ENCODE results near the gene MAP1LC3B2. TPM values are rescaled to one million over a fixed set of nuclear protein-coding genes. Genes with fewer than 3 reads are reported as not detected.
A peak's percentile ranks its signal among the peaks of the same experiment; 100 is the strongest.

The MAP1LC3B2 gene
- total and polyA plus RNA-seq, 2 donors from 2014 or later = 2.1 to 4.5 TPM

GRCh38 chr12:116551151-116551550, 8.0 kb upstream of the MAP1LC3B2 start:
- Histone ChIP-seq H3K9me3 (ENCODE audit: control insufficient read depth in 2 of 3, insufficient read depth in 1 of 3, low read length in 3 of 3) (no peaks in the 10 kb centered on the region), H3K27me3 (ENCODE audit: control insufficient read depth, insufficient read depth, low read length) (no peaks in the 10 kb centered on the region), H3K4me1 (ENCODE audit: control insufficient read depth in 2 of 3, insufficient read depth in 2 of 3, low read depth in 1 of 3, low read length in 3 of 3) (no peaks in the 10 kb centered on the region), H3K9ac (ENCODE audit: low read length in 3 of 3) (no peak overlapping the region), H3K36me3 (ENCODE audit: control insufficient read depth in 2 of 3, insufficient read depth in 3 of 3, low read length in 3 of 3) (no peaks in the 10 kb centered on the region), H3K4me3 (ENCODE audit: low read length in 3 of 3) (no peak overlapping the region), H3K27ac (ENCODE audit: low read depth in 2 of 2, low read length in 2 of 2) (no peak overlapping the region)
- no peak for DNase-seq
- FAIRE-seq = no peak
- intact Hi-C loops (cut with DNase I) = no loop called here
- TF ChIP-seq CTCF (IDR thresholded peaks at IDR 0.05; ENCODE audit: borderline replicate concordance, extremely low read depth, insufficient read depth) = no peak

- H3K9me3 ChIP-seq (ENCODE audit: control insufficient read depth in 2 of 3, insufficient read depth in 1 of 3, low read length in 3 of 3) = no peaks in the 10 kb centered on the region
- no peak overlapping the region for H3K27ac ChIP-seq (ENCODE audit: low read depth in 2 of 2, low read length in 2 of 2)
- FAIRE-seq (no peak), DNase-seq (no peak)
- intact Hi-C loops (cut with DNase I) = no loop called here
- no peaks in the 10 kb centered on the region for H3K36me3 ChIP-seq (ENCODE audit: control insufficient read depth in 2 of 3, insufficient read depth in 3 of 3, low read length in 3 of 3)
- no peak overlapping the region for H3K4me3 ChIP-seq (ENCODE audit: low read length in 3 of 3)
- no peak for TF ChIP-seq CTCF (IDR thresholded peaks at IDR 0.05; ENCODE audit: borderline replicate concordance, extremely low read depth, insufficient read depth)
- H3K4me1 ChIP-seq (ENCODE audit: control insufficient read depth in 2 of 3, insufficient read depth in 2 of 3, low read depth in 1 of 3, low read length in 3 of 3) = no peaks in the 10 kb centered on the region
- H3K9ac ChIP-seq (ENCODE audit: low read length in 3 of 3) = no peak overlapping the region
- H3K27me3 ChIP-seq (ENCODE audit: control insufficient read depth, insufficient read depth, low read length) = no peaks in the 10 kb centered on the region
Observed at GRCh38 chr12:116551619-116551951, 7.6 kb upstream of the MAP1LC3B2 start.

- FAIRE-seq = no peak
- Histone ChIP-seq H3K4me3 (ENCODE audit: low read length in 3 of 3) (no peak overlapping the region), H3K36me3 (ENCODE audit: control insufficient read depth in 2 of 3, insufficient read depth in 3 of 3, low read length in 3 of 3) (no peaks in the 10 kb centered on the region), H3K9me3 (ENCODE audit: control insufficient read depth in 2 of 3, insufficient read depth in 1 of 3, low read length in 3 of 3) (no peaks in the 10 kb centered on the region), H3K27ac (ENCODE audit: low read depth in 2 of 2, low read length in 2 of 2) (no peak overlapping the region), H3K9ac (ENCODE audit: low read length in 3 of 3) (no peak overlapping the region), H3K27me3 (ENCODE audit: control insufficient read depth, insufficient read depth, low read length) (no peaks in the 10 kb centered on the region), H3K4me1 (ENCODE audit: control insufficient read depth in 2 of 3, insufficient read depth in 2 of 3, low read depth in 1 of 3, low read length in 3 of 3) (no peaks in the 10 kb centered on the region)
- intact Hi-C loops (cut with DNase I) = no loop called here
- peak in 1 of 5 donors; percentile 1 for DNase-seq
- TF ChIP-seq CTCF (IDR thresholded peaks at IDR 0.05; ENCODE audit: borderline replicate concordance, extremely low read depth, insufficient read depth) = no peak
Observed at GRCh38 chr12:116551952-116552772, 7.0 kb upstream of the MAP1LC3B2 start.

All from kidney (tissue), 14 donors.